Cardiac muscle cell (in vitro differentiated cells and primary cell): ENCODE results near the gene TMPRSS13. TPM values are rescaled to one million over a fixed set of nuclear protein-coding genes. Genes with fewer than 3 reads are reported as not detected.

Source experiments
- DNase-seq, 2 donors: peaks; one replicate each; pipeline versions ENCODE4 v3.0.0 to v3.0.0-alpha.2; 2010 to 2017; ENCODE audit warnings: low read depth in 1 of 2, low spot score in 1 of 2
- H3K27ac ChIP-seq: fragments of 200-600 bp; sonication (generic); 2 replicates; pipeline ENCODE4 v1.5.1; 2016
- H3K27me3 ChIP-seq: fragments of 200-600 bp; sonication (generic); 2 replicates; pipeline ENCODE4 v1.6.0; 2016; ENCODE audit warnings: control low read depth
- H3K36me3 ChIP-seq: fragments of 200-600 bp; sonication (generic); 2 replicates; pipeline ENCODE4 v1.5.1; 2016; ENCODE audit warnings: control low read depth
- H3K4me1 ChIP-seq: fragments of 200-600 bp; sonication (generic); 2 replicates; pipeline ENCODE4 v1.8.1; 2017; ENCODE audit warnings: low read depth, mild to moderate bottlenecking, mixed run types
- H3K4me3 ChIP-seq: fragments of 200-600 bp; sonication (generic); 2 replicates; pipeline ENCODE4 v1.5.1; 2016; ENCODE audit warnings: mild to moderate bottlenecking
- H3K9me3 ChIP-seq: fragments of 200-600 bp; sonication (generic); 2 replicates; pipeline ENCODE4 v1.5.1; 2017; ENCODE audit warnings: low read depth, mild to moderate bottlenecking, control low read depth
- CTCF ChIP-seq: IDR thresholded peaks from 2 replicates; pipeline ENCODE4 v1.5.1; 2012; ENCODE audit warnings: low read depth, mild to moderate bottlenecking, low read length
- polyA plus RNA-seq: library from polyadenylated mRNA; unstranded; fragments of >200 nt; fragmentation: Nextera tagmentation; extraction: Ambion mirVana; gene quantifications from 2 replicates; pipeline ENCODE4 v1.2.1, GENCODE V29; 2016
- total RNA-seq: library from RNA; depleted of rRNA; stranded (reverse); fragments of >200 nt; gene quantifications from 2 replicates; pipeline ENCODE4 v1.2.3, GENCODE V29; 2016

TMPRSS13 gene
- total and polyA plus RNA-seq, 2 experiments from 2014 or later, result 0.40 to 0.66 TPM

GRCh38 chr11:117863383-117863782, 65.8 kb downstream of the TMPRSS13 start:
- Histone ChIP-seq H3K4me1 (peaks cover 22% of the 10 kb centered on the region), H3K36me3 (no peaks in the 10 kb centered on the region), H3K4me3 (no peak overlapping the region), H3K9me3 (no peaks in the 10 kb centered on the region), H3K27ac (no peak overlapping the region), H3K27me3 (no peaks in the 10 kb centered on the region)
- no peak for TF ChIP-seq CTCF
- no peak for DNase-seq

- no peaks in the 10 kb centered on the region for H3K27me3 ChIP-seq
- peaks cover 18% of the 10 kb centered on the region for H3K4me1 ChIP-seq
- no peak overlapping the region for H3K27ac ChIP-seq
- no peak overlapping the region for H3K4me3 ChIP-seq
- H3K36me3 ChIP-seq, result no peaks in the 10 kb centered on the region
- no peak for TF ChIP-seq CTCF
- no peak for DNase-seq
- no peaks in the 10 kb centered on the region for H3K9me3 ChIP-seq
Measured at GRCh38 chr11:117862753-117863152, 66.4 kb downstream of the TMPRSS13 start.

- no peaks in the 10 kb centered on the region for H3K27me3 ChIP-seq
- no peak for DNase-seq
- TF ChIP-seq CTCF, result no peak
- H3K36me3 ChIP-seq, result no peaks in the 10 kb centered on the region
- peak overlapping the region; percentile 35 for H3K27ac ChIP-seq
- H3K9me3 ChIP-seq, result no peaks in the 10 kb centered on the region
- no peak overlapping the region for H3K4me3 ChIP-seq
- H3K4me1 ChIP-seq, result peaks cover 18% of the 10 kb centered on the region
Measured at GRCh38 chr11:117862019-117862725, 67.0 kb downstream of the TMPRSS13 start.

GRCh38 chr11:117861151-117862018, 67.8 kb downstream of the TMPRSS13 start:
- Histone ChIP-seq H3K27me3 (no peaks in the 10 kb centered on the region), H3K9me3 (no peaks in the 10 kb centered on the region), H3K27ac (peak overlapping the region; percentile 35), H3K36me3 (no peaks in the 10 kb centered on the region), H3K4me3 (no peak overlapping the region), H3K4me1 (peaks cover 18% of the 10 kb centered on the region)
- DNase-seq, result peak in 1 of 2 donors; percentile 84
- TF ChIP-seq CTCF, result no peak

GRCh38 chr11:117860139-117860538, 69.1 kb downstream of the TMPRSS13 start:
- Histone ChIP-seq H3K36me3 (no peaks in the 10 kb centered on the region), H3K4me1 (peaks cover 19% of the 10 kb centered on the region), H3K27ac (no peak overlapping the region), H3K4me3 (no peak overlapping the region), H3K9me3 (no peaks in the 10 kb centered on the region), H3K27me3 (no peaks in the 10 kb centered on the region)
- no peak for TF ChIP-seq CTCF
- DNase-seq, result no peak
